Adipocyte (in vitro differentiated cells): ENCODE results near the gene ZNF687.

Experiments used
- DNase-seq: peaks from one replicate; pipeline ENCODE4 v3.0.0-alpha.2; 2015; ENCODE audit warnings: low read depth
- H3K27me3 ChIP-seq: replicated peaks from 2 replicates; pipeline ENCODE4 v1.7.0; 2013; ENCODE audit warnings: mild to moderate bottlenecking, low read length, moderate library complexity; ENCODE audit not compliant: control insufficient read depth, insufficient read depth
- H3K36me3 ChIP-seq: 2 replicates; pipeline ENCODE4 v1.7.0; 2013; ENCODE audit warnings: low read length, mild to moderate bottlenecking, moderate library complexity; ENCODE audit not compliant: control insufficient read depth, insufficient read depth, severe bottlenecking
- H3K4me1 ChIP-seq: 2 replicates; pipeline ENCODE4 v1.7.0; 2013; ENCODE audit warnings: mild to moderate bottlenecking, low read length, moderate library complexity; ENCODE audit not compliant: control insufficient read depth, insufficient read depth
- H3K4me3 ChIP-seq: 2 replicates; pipeline ENCODE4 v1.7.0; 2013; ENCODE audit warnings: mild to moderate bottlenecking, low read length, moderate library complexity
- H3K9ac ChIP-seq: 2 replicates; pipeline ENCODE4 v1.7.0; 2013; ENCODE audit warnings: mild to moderate bottlenecking, low read length, moderate library complexity
- H3K9me3 ChIP-seq: 2 replicates; pipeline ENCODE4 v1.7.0; 2013; ENCODE audit warnings: mild to moderate bottlenecking, low read length, moderate library complexity; ENCODE audit not compliant: control insufficient read depth

Gene ZNF687, protein sequence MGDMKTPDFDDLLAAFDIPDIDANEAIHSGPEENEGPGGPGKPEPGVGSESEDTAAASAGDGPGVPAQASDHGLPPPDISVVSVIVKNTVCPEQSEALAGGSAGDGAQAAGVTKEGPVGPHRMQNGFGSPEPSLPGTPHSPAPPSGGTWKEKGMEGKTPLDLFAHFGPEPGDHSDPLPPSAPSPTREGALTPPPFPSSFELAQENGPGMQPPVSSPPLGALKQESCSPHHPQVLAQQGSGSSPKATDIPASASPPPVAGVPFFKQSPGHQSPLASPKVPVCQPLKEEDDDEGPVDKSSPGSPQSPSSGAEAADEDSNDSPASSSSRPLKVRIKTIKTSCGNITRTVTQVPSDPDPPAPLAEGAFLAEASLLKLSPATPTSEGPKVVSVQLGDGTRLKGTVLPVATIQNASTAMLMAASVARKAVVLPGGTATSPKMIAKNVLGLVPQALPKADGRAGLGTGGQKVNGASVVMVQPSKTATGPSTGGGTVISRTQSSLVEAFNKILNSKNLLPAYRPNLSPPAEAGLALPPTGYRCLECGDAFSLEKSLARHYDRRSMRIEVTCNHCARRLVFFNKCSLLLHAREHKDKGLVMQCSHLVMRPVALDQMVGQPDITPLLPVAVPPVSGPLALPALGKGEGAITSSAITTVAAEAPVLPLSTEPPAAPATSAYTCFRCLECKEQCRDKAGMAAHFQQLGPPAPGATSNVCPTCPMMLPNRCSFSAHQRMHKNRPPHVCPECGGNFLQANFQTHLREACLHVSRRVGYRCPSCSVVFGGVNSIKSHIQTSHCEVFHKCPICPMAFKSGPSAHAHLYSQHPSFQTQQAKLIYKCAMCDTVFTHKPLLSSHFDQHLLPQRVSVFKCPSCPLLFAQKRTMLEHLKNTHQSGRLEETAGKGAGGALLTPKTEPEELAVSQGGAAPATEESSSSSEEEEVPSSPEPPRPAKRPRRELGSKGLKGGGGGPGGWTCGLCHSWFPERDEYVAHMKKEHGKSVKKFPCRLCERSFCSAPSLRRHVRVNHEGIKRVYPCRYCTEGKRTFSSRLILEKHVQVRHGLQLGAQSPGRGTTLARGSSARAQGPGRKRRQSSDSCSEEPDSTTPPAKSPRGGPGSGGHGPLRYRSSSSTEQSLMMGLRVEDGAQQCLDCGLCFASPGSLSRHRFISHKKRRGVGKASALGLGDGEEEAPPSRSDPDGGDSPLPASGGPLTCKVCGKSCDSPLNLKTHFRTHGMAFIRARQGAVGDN

DNA sequence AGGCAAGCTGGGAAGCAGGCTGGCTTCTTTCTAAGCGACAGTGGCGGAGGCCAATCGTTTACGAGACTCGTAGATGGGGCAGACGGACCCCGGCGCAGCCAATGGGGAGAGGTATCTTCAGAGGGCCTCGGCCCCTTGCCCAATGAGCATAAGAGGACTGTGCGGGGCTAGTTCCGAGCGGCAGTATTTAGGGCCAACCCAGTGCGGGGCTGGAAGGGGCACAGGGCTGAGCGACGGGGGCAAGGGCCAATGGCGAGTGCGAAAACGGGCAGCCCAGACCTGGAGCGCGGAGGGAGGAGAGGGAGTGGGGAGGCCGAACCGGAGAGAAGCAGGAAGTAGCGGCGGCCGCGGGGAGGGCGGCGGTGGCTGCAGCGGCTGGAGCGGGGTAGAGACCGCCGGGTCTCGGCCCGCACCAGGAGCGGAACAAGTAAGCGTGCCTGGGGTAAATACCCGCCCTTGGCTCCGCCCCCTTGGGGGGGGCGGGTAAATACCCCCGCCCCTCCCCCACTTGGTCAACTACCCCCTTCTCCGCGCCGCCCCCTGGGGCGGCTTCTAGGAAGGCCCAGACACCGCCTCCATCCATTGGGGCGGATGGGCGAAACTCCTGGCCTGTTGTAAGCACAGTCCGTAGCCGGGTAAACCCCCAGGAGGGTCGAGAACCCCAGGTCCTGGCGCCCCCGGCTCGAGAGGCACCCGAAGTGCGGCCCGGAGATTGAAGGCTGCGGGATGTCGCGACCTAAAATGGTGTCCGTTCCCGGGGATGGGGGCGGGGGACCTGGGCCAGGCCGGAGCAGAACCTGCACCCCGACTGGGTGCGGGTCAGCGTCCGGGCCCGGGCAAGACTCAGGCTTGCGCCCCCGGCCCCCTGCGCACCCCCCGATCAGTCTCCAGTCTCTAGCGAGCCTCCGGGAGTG, at the start of gene ZNF687:
Gene ZNF687, plus strand, starts transcription at position 331 of the 914 bp plus-strand sequence. CDS start 3,993 bp downstream, outside the sequence.
- Histone ChIP-seq H3K36me3 (peaks cover 17% of the 10 kb centered on the region), H3K4me3 (peak within 1 kb of the TSS; percentile 93), H3K4me1 (peaks cover 10% of the 10 kb centered on the region)

GRCh38 chr1:151235235-151235634, 46.9 kb upstream of the ZNF687 start:
- Histone ChIP-seq H3K4me3 (no peak overlapping the region), H3K9me3 (no peaks in the 10 kb centered on the region), H3K9ac (no peak overlapping the region), H3K4me1 (peaks cover 15% of the 10 kb centered on the region), H3K27me3 (no peaks in the 10 kb centered on the region), H3K36me3 (peaks cover 99% of the 10 kb centered on the region)
- no peak for DNase-seq

More for the DNA sequence above, at the start of gene ZNF687:
- Histone ChIP-seq H3K9ac (peak within 1 kb of the TSS; percentile 93), H3K9me3 (no peaks in the 10 kb centered on the region), H3K27me3 (no peaks in the 10 kb centered on the region)
- peak; percentile 100 for DNase-seq

- peaks cover 98% of the 10 kb centered on the region for H3K36me3 ChIP-seq
- no peaks in the 10 kb centered on the region for H3K9me3 ChIP-seq
- H3K27me3 ChIP-seq = no peaks in the 10 kb centered on the region
- no peak overlapping the region for H3K4me3 ChIP-seq
- H3K4me1 ChIP-seq = peaks cover 15% of the 10 kb centered on the region
- no peak for DNase-seq
- peak overlapping the region; percentile 17 for H3K9ac ChIP-seq
Observed at GRCh38 chr1:151237678-151238466, 44.2 kb upstream of the ZNF687 start.

GRCh38 chr1:151238467-151238739, 43.7 kb upstream of the ZNF687 start:
- Histone ChIP-seq H3K9me3 (no peaks in the 10 kb centered on the region), H3K27me3 (no peaks in the 10 kb centered on the region), H3K4me3 (no peak overlapping the region), H3K9ac (no peak overlapping the region), H3K36me3 (peaks cover 99% of the 10 kb centered on the region), H3K4me1 (peaks cover 15% of the 10 kb centered on the region)
- DNase-seq = peak; percentile 76

DNA sequence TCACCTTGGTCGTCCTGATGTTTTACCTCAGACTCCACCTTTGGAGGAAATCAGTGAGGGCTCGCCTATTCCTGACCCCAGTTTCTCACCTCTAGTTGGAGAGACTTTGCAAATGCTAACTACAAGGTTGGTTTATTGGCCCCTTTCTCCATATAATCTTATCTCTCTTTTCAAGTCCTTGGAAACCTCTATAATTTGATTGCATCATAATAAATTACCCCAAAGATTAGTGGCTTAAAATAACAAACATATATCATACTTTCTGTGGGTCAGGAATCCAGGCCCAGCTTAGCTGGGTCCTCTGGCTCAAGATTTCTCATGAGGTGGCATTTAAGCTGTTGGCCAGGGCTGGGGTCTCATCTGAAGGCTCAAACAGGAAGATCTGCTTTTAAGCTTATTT, 39.7 kb upstream of the ZNF687 start:
- Histone ChIP-seq H3K9me3 (no peaks in the 10 kb centered on the region), H3K36me3 (peaks cover 98% of the 10 kb centered on the region), H3K9ac (no peak overlapping the region), H3K27me3 (no peaks in the 10 kb centered on the region), H3K4me1 (peaks cover 15% of the 10 kb centered on the region), H3K4me3 (no peak overlapping the region)
- DNase-seq = no peak

- Histone ChIP-seq H3K9ac (no peak overlapping the region), H3K4me1 (peaks cover 7% of the 10 kb centered on the region), H3K4me3 (no peak overlapping the region), H3K9me3 (no peaks in the 10 kb centered on the region), H3K27me3 (no peaks in the 10 kb centered on the region), H3K36me3 (peaks cover 98% of the 10 kb centered on the region)
- DNase-seq = no peak
Observed at GRCh38 chr1:151243683-151244216, 38.3 kb upstream of the ZNF687 start.

- no peak overlapping the region for H3K9ac ChIP-seq
- peaks cover 6% of the 10 kb centered on the region for H3K4me1 ChIP-seq
- peaks cover 88% of the 10 kb centered on the region for H3K36me3 ChIP-seq
- no peaks in the 10 kb centered on the region for H3K9me3 ChIP-seq
- H3K4me3 ChIP-seq = no peak overlapping the region
- no peak for DNase-seq
- H3K27me3 ChIP-seq = no peaks in the 10 kb centered on the region
Observed at GRCh38 chr1:151246786-151247185, 35.3 kb upstream of the ZNF687 start.

DNA sequence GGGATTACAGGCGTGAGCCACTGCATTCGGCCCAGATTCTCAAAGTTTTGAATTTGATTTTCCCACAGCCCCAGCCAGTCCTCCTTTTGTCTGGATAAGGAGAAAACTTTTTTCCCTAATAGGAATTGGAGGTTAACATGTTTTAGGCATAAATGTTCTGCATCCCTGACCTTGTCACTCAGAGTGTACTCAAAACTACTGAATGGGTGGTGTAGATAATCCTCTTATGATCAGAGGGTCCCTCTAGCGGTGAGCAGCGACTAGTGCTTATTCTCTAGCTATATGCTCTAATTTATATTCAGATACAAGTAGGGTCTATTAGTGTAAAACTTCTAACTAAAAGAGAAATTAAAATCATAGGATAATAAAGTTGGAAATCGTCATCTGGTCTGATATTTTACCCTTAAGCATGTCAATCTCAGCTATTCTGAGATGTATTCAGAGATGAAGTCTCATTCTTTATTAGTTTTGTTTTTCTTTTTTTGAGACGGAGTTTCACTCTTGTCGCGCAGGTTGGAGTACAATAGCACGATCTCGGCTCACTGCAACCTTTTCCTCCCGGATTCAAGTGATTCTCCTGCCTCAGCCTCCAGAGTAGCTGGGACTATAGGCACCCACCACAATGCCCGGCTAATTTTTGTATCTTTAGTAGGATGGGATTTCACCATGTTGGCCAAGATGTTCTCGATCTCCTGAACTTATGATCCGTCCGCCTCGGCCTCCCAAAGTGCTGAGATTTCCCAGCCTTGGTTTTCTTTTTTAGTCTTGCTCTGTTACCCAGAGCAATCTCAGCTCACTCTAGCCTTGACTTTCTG, 30.2 kb upstream of the ZNF687 start:
- H3K27me3 ChIP-seq = no peaks in the 10 kb centered on the region
- peaks cover 38% of the 10 kb centered on the region for H3K36me3 ChIP-seq
- H3K9me3 ChIP-seq = no peaks in the 10 kb centered on the region
- H3K4me1 ChIP-seq = peaks cover 16% of the 10 kb centered on the region
- DNase-seq = peak; percentile 91
- H3K4me3 ChIP-seq = no peak overlapping the region
- H3K9ac ChIP-seq = no peak overlapping the region
